ENCODE results near the gene CCDC178. TPM values are rescaled to one million over a fixed set of nuclear protein-coding genes. Genes with fewer than 3 reads are reported as not detected.
A peak's percentile ranks its signal among the peaks of the same experiment; 100 is the strongest.

Gene CCDC178
- total and polyA plus RNA-seq, 2 of the 4 experiments (the other 2 are of a cell fraction), result not detected

- POLR2A ChIA-PET (ENCODE audit: unreplicated experiment), result no interaction called here
Measured at GRCh38 chr18:32911660-32912284, 528.7 kb downstream of the CCDC178 start.

More at GRCh38 chr18:32911660-32912284, 528.7 kb downstream of the CCDC178 start:
- no peak overlapping the region for H3K27ac ChIP-seq (ENCODE audit: insufficient read depth, low read length)
- H3K18ac ChIP-seq (ENCODE audit: low read depth, low read length), result no peak overlapping the region
- dilution Hi-C loops (cut with HindIII; ENCODE audit: low sequenced_read_pairs, unreplicated experiment), result no loop called here
- CTCF ChIA-PET, result no interaction called here
- TF ChIP-seq BHLHE40 (IDR thresholded peaks at IDR 0.05; ENCODE audit: low read depth, low read length) (no peak), CHD1 (IDR thresholded peaks at IDR 0.05; ENCODE audit: low read depth, low read length) (no peak), POLR2A (IDR thresholded peaks at IDR 0.05; ENCODE audit: low read depth, low read length) (no peak), RCOR1 (IDR thresholded peaks at IDR 0.05; ENCODE audit: insufficient replicate concordance, low read length) (no peak), MXI1 (IDR thresholded peaks at IDR 0.05; ENCODE audit: borderline replicate concordance, low read depth, low read length) (no peak), SMC3 (IDR thresholded peaks at IDR 0.05; ENCODE audit: low read depth, low read length) (no peak), USF2 (IDR thresholded peaks at IDR 0.05; ENCODE audit: low read depth, low read length) (no peak), MAZ (IDR thresholded peaks at IDR 0.05; ENCODE audit: borderline replicate concordance, low read depth, low read length) (no peak)
- no peaks in the 10 kb centered on the region for H3K79me1 ChIP-seq (ENCODE audit: low read depth in 1 of 2, low read length in 2 of 2)
- H2AK5ac ChIP-seq (ENCODE audit: low read depth, low read length), result no peak overlapping the region
- ATAC-seq (ENCODE audit: low read depth) (no peak), DNase-seq (peak; percentile 4)
- H3K4ac ChIP-seq (ENCODE audit: low read depth, low read length), result no peak overlapping the region
- H2BK120ac ChIP-seq (ENCODE audit: low read depth, low read length), result no peak overlapping the region
- BruUV-seq (replicated peaks), result no TSS peak
- H4K8ac ChIP-seq (ENCODE audit: low read depth in 2 of 2, low read length in 2 of 2), result no peak overlapping the region
- H3K56ac ChIP-seq (ENCODE audit: extremely low read depth, insufficient read depth, low read length), result no peak overlapping the region
- no peak overlapping the region for H2AK9ac ChIP-seq (replicated peaks; ENCODE audit: low read depth, low read length, poor library complexity)
- H3K9me1 ChIP-seq (ENCODE audit: insufficient read depth, low read length), result no peaks in the 10 kb centered on the region
- intact Hi-C loops (cut with micrococcal nuclease), result no loop called here
- no peaks in the 10 kb centered on the region for H3K9me3 ChIP-seq (ENCODE audit: control insufficient read depth, insufficient read depth, low read length)
- H3K9ac ChIP-seq (ENCODE audit: low read depth, low read length), result no peak overlapping the region
- H3K4me1 ChIP-seq (ENCODE audit: control insufficient read depth, insufficient read depth, low read length), result no peaks in the 10 kb centered on the region
- no peak overlapping the region for H4K91ac ChIP-seq (ENCODE audit: insufficient read depth, low read depth, low read length)
- H4K5ac ChIP-seq (ENCODE audit: low read depth, low read length), result no peak overlapping the region
- no peaks in the 10 kb centered on the region for H3K36me3 ChIP-seq (ENCODE audit: control insufficient read depth, insufficient read depth, low read length)
- no peaks in the 10 kb centered on the region for H3K27me3 ChIP-seq (ENCODE audit: control insufficient read depth, insufficient read depth, low read length)
- in situ Hi-C loops (cut with MboI; ENCODE audit: low sequenced_read_pairs), result no loop called here
- no peak overlapping the region for H2AFZ ChIP-seq (replicated peaks; ENCODE audit: low read length, poor library complexity)
- WGBS, 2 experiments (ENCODE audit: extremely low coverage in 2 of 2, insufficient read length in 1 of 2), result no CpG with 5 or more reads among the region's 3 CpGs
- H3K14ac ChIP-seq (replicated peaks; ENCODE audit: low read depth, low read length), result no peak overlapping the region
- no peak overlapping the region for H2BK20ac ChIP-seq (ENCODE audit: low read depth, low read length)
- H3K23ac ChIP-seq (ENCODE audit: low read depth, low read length), result no peak overlapping the region
- H3K4me2 ChIP-seq (ENCODE audit: low read depth, low read length), result no peak overlapping the region
- H4K20me1 ChIP-seq (ENCODE audit: insufficient read depth, low read length), result no peaks in the 10 kb centered on the region
- H3K4me3 ChIP-seq (ENCODE audit: insufficient read depth, low read depth, low read length), result no peak overlapping the region
- no peak overlapping the region for H2BK5ac ChIP-seq (ENCODE audit: low read depth, low read length, poor library complexity, severe bottlenecking)
- H2BK15ac ChIP-seq (ENCODE audit: low read depth, low read length), result no peak overlapping the region
